Loucy (cell line): ENCODE measurements around the gene PSMB8.

Experiments
- EZH2phosphoT487 ChIP-seq: fragments of 200-600 bp; IDR thresholded peaks from 2 replicates; pipeline ENCODE4 v1.6.1; 2018; ENCODE audit warnings: antibody characterized with exemption, mild to moderate bottlenecking, moderate library complexity, borderline replicate concordance
- TF ChIP-seq, protein P1 (sequence below): fragments of 200-600 bp; sonication (generic); conservative IDR thresholded peaks from 2 replicates; pipeline ENCODE4 v1.5.1; 2014; ENCODE audit warnings: mild to moderate bottlenecking, antibody characterized with exemption, low read length

DNA sequence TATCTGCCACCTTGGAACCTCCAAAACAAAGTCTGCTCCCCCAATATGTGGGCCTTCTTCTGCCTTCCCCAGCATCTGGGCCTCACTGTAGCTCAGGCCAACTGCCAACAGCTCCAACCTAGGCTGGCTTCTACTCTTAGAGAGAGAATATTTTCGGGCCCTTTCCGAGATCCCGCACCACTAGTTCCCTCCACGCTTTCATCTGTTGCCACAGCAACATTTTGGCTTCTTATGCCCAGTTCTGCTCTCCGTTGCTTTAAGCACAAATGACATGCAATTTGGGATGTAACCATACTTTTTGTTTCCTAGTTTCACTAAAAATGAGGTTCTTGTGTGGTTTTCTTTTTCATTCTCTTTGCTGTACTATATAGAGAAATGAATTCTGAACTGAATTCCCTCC, 43.8 kb upstream of the PSMB8 start:
- TF ChIP-seq, protein P1, sequence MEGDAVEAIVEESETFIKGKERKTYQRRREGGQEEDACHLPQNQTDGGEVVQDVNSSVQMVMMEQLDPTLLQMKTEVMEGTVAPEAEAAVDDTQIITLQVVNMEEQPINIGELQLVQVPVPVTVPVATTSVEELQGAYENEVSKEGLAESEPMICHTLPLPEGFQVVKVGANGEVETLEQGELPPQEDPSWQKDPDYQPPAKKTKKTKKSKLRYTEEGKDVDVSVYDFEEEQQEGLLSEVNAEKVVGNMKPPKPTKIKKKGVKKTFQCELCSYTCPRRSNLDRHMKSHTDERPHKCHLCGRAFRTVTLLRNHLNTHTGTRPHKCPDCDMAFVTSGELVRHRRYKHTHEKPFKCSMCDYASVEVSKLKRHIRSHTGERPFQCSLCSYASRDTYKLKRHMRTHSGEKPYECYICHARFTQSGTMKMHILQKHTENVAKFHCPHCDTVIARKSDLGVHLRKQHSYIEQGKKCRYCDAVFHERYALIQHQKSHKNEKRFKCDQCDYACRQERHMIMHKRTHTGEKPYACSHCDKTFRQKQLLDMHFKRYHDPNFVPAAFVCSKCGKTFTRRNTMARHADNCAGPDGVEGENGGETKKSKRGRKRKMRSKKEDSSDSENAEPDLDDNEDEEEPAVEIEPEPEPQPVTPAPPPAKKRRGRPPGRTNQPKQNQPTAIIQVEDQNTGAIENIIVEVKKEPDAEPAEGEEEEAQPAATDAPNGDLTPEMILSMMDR: no peak
- no peak for TF ChIP-seq EZH2phosphoT487
